Thymus (tissue), 11 donors: ENCODE measurements around the gene CDH11. TPM values are rescaled to one million over a fixed set of nuclear protein-coding genes. Genes with fewer than 3 reads are reported as not detected.

Source experiments
- DNase-seq, 9 donors: peaks; one replicate each; pipeline ENCODE4 v3.0.0-alpha.2; 2013; ENCODE audit warnings: low spot score in 9 of 9, low read depth in 6 of 9, missing footprints in 1 of 9
- H3K27ac ChIP-seq, 2 donors: one replicate each; pipeline ENCODE4 v1.5.1; 2013; ENCODE audit warnings: control low read depth in 1 of 2, low read depth in 1 of 2, low read length in 1 of 2, mild to moderate bottlenecking in 1 of 2, moderate library complexity in 1 of 2
- H3K27me3 ChIP-seq, 2 donors: one replicate each; pipeline ENCODE4 v1.5.1; 2013; ENCODE audit warnings: low read length in 1 of 2; ENCODE audit not compliant: control insufficient read depth in 2 of 2, insufficient read depth in 1 of 2
- H3K36me3 ChIP-seq, 2 donors: one replicate each; pipeline ENCODE4 v1.5.1; 2013; ENCODE audit warnings: low read length in 1 of 2, mild to moderate bottlenecking in 1 of 2, moderate library complexity in 1 of 2; ENCODE audit not compliant: control insufficient read depth in 2 of 2, insufficient read depth in 2 of 2
- H3K4me1 ChIP-seq, 2 donors: one replicate each; pipeline ENCODE4 v1.5.1; 2013; ENCODE audit warnings: low read length in 2 of 2; ENCODE audit not compliant: control insufficient read depth in 2 of 2, insufficient read depth in 2 of 2
- H3K4me3 ChIP-seq, 2 donors: one replicate each; pipeline ENCODE4 v1.5.1; 2013; ENCODE audit warnings: low read length in 2 of 2, control low read depth in 1 of 2, mild to moderate bottlenecking in 1 of 2
- H3K9me3 ChIP-seq, 2 donors: one replicate each; pipeline ENCODE4 v1.5.1; 2013; ENCODE audit warnings: low read length in 1 of 2, mild to moderate bottlenecking in 1 of 2; ENCODE audit not compliant: control insufficient read depth in 2 of 2, insufficient read depth in 1 of 2
- WGBS: extraction: QIAGEN DNeasy Blood & Tissue Kit; methylation state at CpG from one replicate; pipeline ENCODE4 v1.1.7; 2013; 5-methylcytosine and 5-hydroxymethylcytosine counted together
- polyA plus RNA-seq: library from polyadenylated mRNA; stranded (reverse); fragments of 200-250 nt; gene quantifications from one replicate; pipeline ENCODE4 v1.2.3, GENCODE V29; 2013
- total RNA-seq: library from RNA; stranded (reverse); fragments of 120-200 nt; gene quantifications from one replicate; pipeline ENCODE4 v1.2.4, GENCODE V29; 2013
- donor health status: healthy.

CDH11 gene
- total and polyA plus RNA-seq, 2 donors, result 3.7 to 7.5 TPM

- H3K9me3 ChIP-seq, result no peaks in the 10 kb centered on the region
- H3K27ac ChIP-seq, result no peak overlapping the region
- no peak overlapping the region for H3K4me3 ChIP-seq
- no peaks in the 10 kb centered on the region for H3K27me3 ChIP-seq
- H3K4me1 ChIP-seq, result no peaks in the 10 kb centered on the region
- DNase-seq, result no peak
- 94% methylated on average over 4 of the region's 4 CpGs for WGBS
- H3K36me3 ChIP-seq, result no peaks in the 10 kb centered on the region
Observed at GRCh38 chr16:64971171-64971570, 150.7 kb downstream of the CDH11 start.

- Histone ChIP-seq H3K36me3 (no peaks in the 10 kb centered on the region), H3K9me3 (no peaks in the 10 kb centered on the region), H3K27me3 (no peaks in the 10 kb centered on the region), H3K27ac (no peak overlapping the region), H3K4me3 (no peak overlapping the region), H3K4me1 (no peaks in the 10 kb centered on the region)
- 92% methylated on average over 1 of the region's 1 CpG for WGBS
- no peak for DNase-seq
Observed at GRCh38 chr16:64969221-64969620, 152.6 kb downstream of the CDH11 start.

- H3K4me3 ChIP-seq, result no peak overlapping the region
- H3K4me1 ChIP-seq, result no peaks in the 10 kb centered on the region
- no peaks in the 10 kb centered on the region for H3K9me3 ChIP-seq
- no peaks in the 10 kb centered on the region for H3K27me3 ChIP-seq
- WGBS, result 93% methylated on average over 6 of the region's 6 CpGs
- H3K27ac ChIP-seq, result no peak overlapping the region
- no peak for DNase-seq
- no peaks in the 10 kb centered on the region for H3K36me3 ChIP-seq
Observed at GRCh38 chr16:64968539-64968938, 153.3 kb downstream of the CDH11 start.

DNA sequence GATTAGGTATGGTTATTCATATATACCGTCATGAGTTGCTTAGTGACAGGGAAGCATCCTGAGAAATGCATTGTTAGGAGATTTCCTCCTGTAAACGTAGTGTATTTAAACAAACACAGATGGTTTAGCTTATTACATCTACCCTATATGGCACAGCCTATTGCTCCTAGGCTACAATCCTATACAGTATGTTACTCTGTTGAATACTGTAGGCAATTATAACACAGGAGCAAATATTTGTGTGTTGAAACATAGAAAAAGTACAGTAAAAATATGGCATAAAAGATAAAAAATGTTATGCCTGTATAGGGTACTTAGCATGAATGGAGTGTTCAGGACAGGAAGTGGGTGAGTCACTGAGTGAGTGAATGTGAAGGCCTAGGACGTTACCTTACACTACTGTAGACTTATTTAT, 157.7 kb downstream of the CDH11 start:
- no peak overlapping the region for H3K4me3 ChIP-seq
- H3K27me3 ChIP-seq, result no peaks in the 10 kb centered on the region
- WGBS, result 84% methylated on average over 3 of the region's 3 CpGs
- no peak overlapping the region for H3K27ac ChIP-seq
- no peaks in the 10 kb centered on the region for H3K36me3 ChIP-seq
- H3K4me1 ChIP-seq, result no peaks in the 10 kb centered on the region
- H3K9me3 ChIP-seq, result no peaks in the 10 kb centered on the region
- DNase-seq, result no peak

DNA sequence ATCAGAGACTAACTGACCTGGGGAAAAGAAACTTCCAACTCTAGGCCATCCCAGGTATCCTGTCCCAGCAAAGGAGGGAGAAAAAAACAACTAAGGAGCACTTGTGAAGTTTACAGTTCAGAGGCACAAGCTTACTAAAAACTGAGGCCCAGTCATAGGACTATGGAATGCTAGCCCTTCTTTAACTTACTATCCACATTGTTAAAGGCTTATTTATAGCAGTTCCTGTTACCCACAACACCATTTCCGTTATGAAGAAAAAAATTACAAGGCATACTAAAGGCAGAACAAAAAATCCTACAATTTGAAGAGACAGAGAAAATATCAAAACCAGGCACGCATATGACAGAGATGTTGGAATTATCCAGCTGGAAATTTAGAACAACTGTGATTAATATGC, 159.1 kb downstream of the CDH11 start:
- H3K4me3 ChIP-seq, result no peak overlapping the region
- no peak overlapping the region for H3K27ac ChIP-seq
- WGBS, result 75% methylated on average over 2 of the region's 2 CpGs
- DNase-seq, result no peak
- no peaks in the 10 kb centered on the region for H3K4me1 ChIP-seq
- no peaks in the 10 kb centered on the region for H3K36me3 ChIP-seq
- H3K9me3 ChIP-seq, result no peaks in the 10 kb centered on the region
- H3K27me3 ChIP-seq, result no peaks in the 10 kb centered on the region

GRCh38 chr16:64957246-64957645, 164.6 kb downstream of the CDH11 start:
- Histone ChIP-seq H3K4me1 (no peaks in the 10 kb centered on the region), H3K36me3 (no peaks in the 10 kb centered on the region), H3K27me3 (no peaks in the 10 kb centered on the region), H3K9me3 (no peaks in the 10 kb centered on the region), H3K4me3 (no peak overlapping the region), H3K27ac (no peak overlapping the region)
- WGBS, result 60% methylated on average over 3 of the region's 3 CpGs
- no peak for DNase-seq

- H3K4me1 ChIP-seq, result no peaks in the 10 kb centered on the region
- H3K27me3 ChIP-seq, result no peaks in the 10 kb centered on the region
- no peak overlapping the region for H3K4me3 ChIP-seq
- peaks cover 0 to 3% of the 10 kb centered on the region in 2 donors for H3K9me3 ChIP-seq
- no peaks in the 10 kb centered on the region for H3K36me3 ChIP-seq
- H3K27ac ChIP-seq, result no peak overlapping the region
- no peak for DNase-seq
Observed at GRCh38 chr16:64952177-64952576, 169.7 kb downstream of the CDH11 start.

DNA sequence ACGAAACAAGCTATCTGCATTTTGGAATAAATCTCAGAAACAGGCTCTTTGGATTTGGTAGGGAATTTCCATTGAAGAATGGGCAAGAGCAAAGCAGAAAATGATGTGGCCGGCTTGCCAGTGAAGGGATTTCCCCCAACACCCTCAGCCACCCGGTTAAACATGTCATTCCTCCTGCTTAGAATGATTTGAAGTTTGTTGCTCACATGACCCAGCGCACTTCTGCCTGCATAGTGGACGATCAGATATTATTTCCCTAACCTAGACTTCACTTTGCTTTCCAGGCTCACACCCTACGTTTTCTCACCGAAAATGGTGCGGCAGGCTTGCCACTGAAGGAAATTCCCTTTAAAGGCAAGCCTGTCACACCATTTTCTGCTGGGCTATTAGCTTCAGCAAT, 170.7 kb downstream of the CDH11 start:
- DNase-seq, result no peak
- Histone ChIP-seq H3K27ac (no peak overlapping the region), H3K36me3 (no peaks in the 10 kb centered on the region), H3K4me3 (no peak overlapping the region), H3K9me3 (peaks cover 0 to 3% of the 10 kb centered on the region in 2 donors), H3K4me1 (no peaks in the 10 kb centered on the region), H3K27me3 (no peaks in the 10 kb centered on the region)
- WGBS, result 93% methylated on average over 8 of the region's 8 CpGs

- no peak for DNase-seq
- Histone ChIP-seq H3K4me3 (no peak overlapping the region), H3K27ac (no peak overlapping the region), H3K4me1 (no peaks in the 10 kb centered on the region), H3K9me3 (peaks cover 0 to 3% of the 10 kb centered on the region in 2 donors), H3K36me3 (no peaks in the 10 kb centered on the region), H3K27me3 (no peaks in the 10 kb centered on the region)
- WGBS, result 98% methylated on average over 25 of the region's 25 CpGs
Observed at GRCh38 chr16:64950731-64951130, 171.1 kb downstream of the CDH11 start.

- Histone ChIP-seq H3K27me3 (no peaks in the 10 kb centered on the region), H3K36me3 (no peaks in the 10 kb centered on the region), H3K4me1 (no peaks in the 10 kb centered on the region), H3K27ac (no peak overlapping the region), H3K9me3 (peaks cover 0 to 3% of the 10 kb centered on the region in 2 donors), H3K4me3 (no peak overlapping the region)
- 87% methylated on average over 7 of the region's 7 CpGs for WGBS
- DNase-seq, result no peak
Observed at GRCh38 chr16:64950262-64950661, 171.6 kb downstream of the CDH11 start.
